ENCODE measurements around the gene STK16. TPM values are rescaled to one million over a fixed set of nuclear protein-coding genes. Genes with fewer than 3 reads are reported as not detected.
A peak's percentile ranks its signal among the peaks of the same experiment; 100 is the strongest.

Gene STK16
- total RNA-seq, 1 donor from 2014 or later: 29.5 TPM

GRCh38 chr2:219250049-219250781 lies 4.9 kb downstream of the STK16 start:
- peaks cover 20% of the 10 kb centered on the region for H3K27me3 Mint-ChIP-seq (ENCODE audit: unreplicated experiment)
- TF ChIP-seq CTCF (IDR thresholded peaks at IDR 0.05; ENCODE audit: unreplicated experiment): no peak

GRCh38 chr2:219251656-219252055 lies 6.4 kb downstream of the STK16 start:
- no peak for DNase-seq (ENCODE audit: low spot score)
- H3K4me3 Mint-ChIP-seq (ENCODE audit: unreplicated experiment): peak overlapping the region; percentile 37
- peaks cover 22% of the 10 kb centered on the region for H3K4me1 Mint-ChIP-seq (ENCODE audit: unreplicated experiment)
- H3K27me3 Mint-ChIP-seq (ENCODE audit: unreplicated experiment): peaks cover 17% of the 10 kb centered on the region
- H3K9me3 Mint-ChIP-seq (ENCODE audit: unreplicated experiment): no peaks in the 10 kb centered on the region
- no peak overlapping the region for H3K27ac Mint-ChIP-seq (ENCODE audit: unreplicated experiment)
- H3K36me3 Mint-ChIP-seq (ENCODE audit: low read depth, unreplicated experiment): peaks cover 18% of the 10 kb centered on the region
- TF ChIP-seq CTCF (IDR thresholded peaks at IDR 0.05; ENCODE audit: unreplicated experiment): no peak

More at GRCh38 chr2:219250049-219250781, 4.9 kb downstream of the STK16 start:
- Mint-ChIP-seq H3K4me1 (ENCODE audit: unreplicated experiment) (peaks cover 27% of the 10 kb centered on the region), H3K27ac (ENCODE audit: unreplicated experiment) (no peak overlapping the region), H3K4me3 (ENCODE audit: unreplicated experiment) (no peak overlapping the region), H3K9me3 (ENCODE audit: unreplicated experiment) (no peaks in the 10 kb centered on the region), H3K36me3 (ENCODE audit: low read depth, unreplicated experiment) (peaks cover 18% of the 10 kb centered on the region)
- no peak for DNase-seq (ENCODE audit: low spot score)

DNA sequence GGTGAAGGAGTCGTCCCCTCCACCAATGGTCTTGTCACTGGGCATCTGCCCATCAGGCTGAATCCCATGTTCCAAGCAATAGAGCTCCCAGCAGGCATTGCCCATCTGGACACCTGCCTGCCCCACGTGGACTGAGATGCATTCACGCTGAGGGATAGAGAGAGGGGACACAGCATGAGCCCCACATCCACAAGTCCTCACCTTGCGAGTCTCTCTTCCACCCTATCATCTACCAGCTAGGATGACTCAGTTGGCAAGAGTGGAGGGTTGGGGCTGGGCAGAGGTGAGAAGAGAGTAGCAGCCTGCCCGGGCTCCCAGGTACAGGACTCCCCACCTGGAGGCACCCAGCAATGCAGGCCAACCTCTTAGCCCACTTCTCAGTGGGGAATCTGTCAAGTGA lies 6.8 kb downstream of the STK16 start:
- Mint-ChIP-seq H3K27ac (ENCODE audit: unreplicated experiment) (no peak overlapping the region), H3K4me1 (ENCODE audit: unreplicated experiment) (peaks cover 18% of the 10 kb centered on the region), H3K4me3 (ENCODE audit: unreplicated experiment) (peak overlapping the region; percentile 62), H3K27me3 (ENCODE audit: unreplicated experiment) (peaks cover 14% of the 10 kb centered on the region), H3K9me3 (ENCODE audit: unreplicated experiment) (no peaks in the 10 kb centered on the region), H3K36me3 (ENCODE audit: low read depth, unreplicated experiment) (peaks cover 18% of the 10 kb centered on the region)
- no peak for DNase-seq (ENCODE audit: low spot score)
- TF ChIP-seq CTCF (IDR thresholded peaks at IDR 0.05; ENCODE audit: unreplicated experiment): no peak

- DNase-seq (ENCODE audit: low spot score): no peak
- peak overlapping the region; percentile 62 for H3K4me3 Mint-ChIP-seq (ENCODE audit: unreplicated experiment)
- peaks cover 18% of the 10 kb centered on the region for H3K36me3 Mint-ChIP-seq (ENCODE audit: low read depth, unreplicated experiment)
- H3K27me3 Mint-ChIP-seq (ENCODE audit: unreplicated experiment): peaks cover 15% of the 10 kb centered on the region
- H3K4me1 Mint-ChIP-seq (ENCODE audit: unreplicated experiment): peaks cover 18% of the 10 kb centered on the region
- H3K9me3 Mint-ChIP-seq (ENCODE audit: unreplicated experiment): no peaks in the 10 kb centered on the region
- no peak for TF ChIP-seq CTCF (IDR thresholded peaks at IDR 0.05; ENCODE audit: unreplicated experiment)
- peak overlapping the region; percentile 30 for H3K27ac Mint-ChIP-seq (ENCODE audit: unreplicated experiment)
Observed at GRCh38 chr2:219252570-219252899, 7.3 kb downstream of the STK16 start.

DNA sequence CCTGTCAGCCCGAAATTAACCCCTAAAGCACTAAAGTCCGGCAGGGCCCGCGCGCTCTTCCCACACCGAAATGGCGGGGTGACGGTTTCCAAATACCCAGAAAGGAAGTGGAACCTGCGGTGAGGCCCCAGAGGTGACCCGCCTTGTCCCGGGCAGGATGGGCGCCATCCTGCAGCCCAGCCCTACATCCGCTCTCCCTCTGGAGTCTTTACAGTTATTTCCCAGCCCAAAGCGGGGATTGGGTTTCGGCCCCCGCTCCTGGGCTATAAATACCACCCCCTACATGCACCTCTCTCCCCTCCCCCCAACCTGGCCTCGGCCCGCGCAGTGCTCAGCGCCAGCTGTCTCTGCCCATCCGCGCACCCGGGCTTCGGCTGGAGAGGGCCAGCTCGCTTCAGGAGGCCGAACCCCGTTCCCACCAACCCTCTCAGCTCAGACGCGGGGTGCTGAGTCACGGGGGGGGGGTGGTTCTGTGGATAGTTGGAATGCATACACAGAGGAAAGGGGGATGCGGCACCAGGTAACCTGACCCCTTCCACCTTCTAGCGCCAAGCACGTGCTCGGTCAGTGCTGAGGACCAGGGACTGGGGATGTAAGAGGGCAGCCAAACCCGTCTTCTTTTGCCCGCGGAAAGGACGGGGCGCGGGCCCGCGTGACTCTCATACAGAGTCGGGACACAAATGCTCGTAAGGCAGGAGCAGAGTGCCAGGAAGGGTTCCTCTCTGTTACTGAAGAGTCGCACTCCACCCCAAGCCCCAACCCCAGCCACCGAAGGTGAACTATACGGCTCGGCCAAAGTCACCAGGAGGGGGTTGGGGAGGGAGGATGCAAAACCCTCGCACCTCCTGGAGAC lies 7.8 kb downstream of the STK16 start, which contains the start of gene TUBA4B:
Gene TUBA4B (plus strand): TSS at position 344 of the 853 bp plus-strand sequence. CDS start 165 bp downstream, at position 509.
- no peaks in the 10 kb centered on the region for H3K9me3 Mint-ChIP-seq (ENCODE audit: unreplicated experiment)
- H3K4me1 Mint-ChIP-seq (ENCODE audit: unreplicated experiment): peaks cover 18% of the 10 kb centered on the region
- peak within 1 kb of the TSS; percentile 30 for H3K27ac Mint-ChIP-seq (ENCODE audit: unreplicated experiment)
- DNase-seq (ENCODE audit: low spot score): peak; percentile 31
- peaks cover 15% of the 10 kb centered on the region for H3K27me3 Mint-ChIP-seq (ENCODE audit: unreplicated experiment)
- H3K36me3 Mint-ChIP-seq (ENCODE audit: low read depth, unreplicated experiment): peaks cover 18% of the 10 kb centered on the region
- peak within 1 kb of the TSS; percentile 76 for H3K4me3 Mint-ChIP-seq (ENCODE audit: unreplicated experiment)
- no peak for TF ChIP-seq CTCF (IDR thresholded peaks at IDR 0.05; ENCODE audit: unreplicated experiment)

All from endothelial cell (in vitro differentiated cells).